ENCODE results near the gene ALDH3A1.

Gene ALDH3A1

DNA sequence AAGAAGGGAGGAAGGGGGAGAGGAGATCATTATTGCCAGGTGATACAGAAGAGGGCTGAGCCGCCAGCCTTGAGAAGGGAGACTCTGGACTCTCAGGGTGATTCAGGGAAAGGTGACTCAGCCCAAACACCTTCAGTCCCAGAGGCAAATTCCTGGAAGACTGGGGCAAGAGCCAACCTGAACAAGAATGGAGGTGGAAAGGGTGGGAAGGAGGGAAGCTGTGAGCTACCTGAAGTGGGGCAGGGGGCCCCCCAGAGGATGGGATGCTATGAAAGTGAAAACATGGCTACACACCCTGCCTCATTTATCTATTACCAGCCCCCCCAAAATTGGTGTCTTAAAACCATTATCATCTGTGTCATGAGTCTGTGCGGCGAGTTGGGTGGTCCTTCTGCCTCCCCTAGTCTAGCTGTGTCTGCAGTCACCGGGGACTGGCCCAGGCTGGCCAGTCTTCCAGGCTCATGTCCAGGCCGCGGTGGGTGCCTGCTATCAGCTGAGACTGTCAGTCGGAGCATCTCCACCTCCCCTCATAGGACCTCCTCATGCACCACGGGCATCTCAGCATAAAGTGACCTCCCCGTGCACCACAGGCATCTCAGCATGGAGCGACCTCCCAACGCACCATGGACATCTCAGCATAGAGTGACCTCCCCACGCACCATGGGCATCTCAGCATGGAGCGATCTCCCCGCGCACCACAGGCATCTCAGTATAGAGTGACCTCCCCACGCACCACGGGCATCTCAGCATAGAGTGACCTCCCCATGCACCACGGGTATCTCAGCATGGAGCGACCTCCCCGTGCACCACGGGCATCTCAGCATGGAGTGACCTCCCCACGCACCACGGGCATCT lies 28.5 kb downstream of the ALDH3A1 start:
- no peak for DNase-seq (ENCODE audit: low spot score)

- DNase-seq (ENCODE audit: low spot score), result no peak
These were observed 29.3 kb downstream of the ALDH3A1 start for GRCh38 chr17:19718613-19719354.

DNA sequence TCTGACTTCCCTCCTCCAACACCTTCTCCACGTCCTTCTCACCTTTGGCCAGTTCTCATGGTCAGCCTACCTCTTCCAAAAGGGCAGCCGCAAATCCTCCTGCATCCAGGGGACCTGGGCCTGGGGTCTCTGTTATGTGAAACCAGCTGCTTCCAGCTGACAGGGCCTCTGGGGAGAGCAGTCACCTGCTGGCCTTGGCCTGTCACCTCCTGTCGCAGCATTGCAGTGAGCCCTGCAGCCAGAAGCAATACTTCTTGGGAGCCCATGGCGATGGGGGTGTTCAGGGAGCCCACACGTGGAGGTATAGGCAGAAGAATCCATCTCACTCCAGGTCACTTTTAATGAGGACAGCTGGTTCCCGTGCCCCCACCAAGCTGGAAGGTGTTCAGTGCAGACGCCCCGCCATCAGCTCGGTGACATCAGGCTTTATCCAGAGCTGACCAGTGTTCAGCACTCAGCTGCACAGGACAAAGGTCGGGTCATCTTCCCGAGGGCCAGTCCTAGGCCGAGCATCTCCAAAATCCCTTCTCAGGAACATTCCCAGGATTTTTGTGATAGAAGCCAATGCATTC lies 30.0 kb downstream of the ALDH3A1 start:
- no peak for DNase-seq (ENCODE audit: low spot score)

- DNase-seq (ENCODE audit: low spot score), result no peak
These were observed 30.6 kb downstream of the ALDH3A1 start for GRCh38 chr17:19717411-19717908.

GRCh38 chr17:19717031-19717360 lies 31.1 kb downstream of the ALDH3A1 start:
- no peak for DNase-seq (ENCODE audit: low spot score)

GRCh38 chr17:19716108-19717030 lies 31.7 kb downstream of the ALDH3A1 start, which contains the start of gene SLC47A2:
SLC47A2 (minus strand) TSS chr17:19716584; CDS start chr17:19716555, 29 bp downstream.
- DNase-seq (ENCODE audit: low spot score), result no peak

GRCh38 chr17:19714542-19715411 lies 33.3 kb downstream of the ALDH3A1 start:
- no peak for DNase-seq (ENCODE audit: low spot score)

DNA sequence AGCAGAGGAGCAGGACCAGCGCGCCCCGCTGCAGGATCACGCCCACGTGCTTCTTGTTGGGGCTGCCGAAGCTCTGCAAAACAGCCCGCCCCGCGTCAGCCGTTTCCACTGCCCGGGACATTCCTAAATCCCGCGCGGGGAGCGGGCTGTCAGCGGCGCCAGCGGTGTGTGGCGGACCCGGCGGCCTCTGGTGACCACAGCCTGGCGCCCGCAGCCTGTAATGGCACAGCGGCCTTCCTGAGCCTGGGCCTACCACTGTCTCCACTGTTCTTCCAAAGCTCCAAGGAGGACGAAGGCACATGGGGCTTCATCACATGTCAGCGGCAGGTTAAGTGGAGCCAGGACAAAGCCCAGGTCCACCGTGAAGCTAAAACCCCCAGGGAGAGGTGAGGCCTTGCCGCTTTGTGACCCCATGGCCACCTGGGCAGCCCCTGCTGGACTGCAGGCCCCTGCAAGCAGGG lies 34.2 kb downstream of the ALDH3A1 start:
- DNase-seq (ENCODE audit: low spot score), result no peak

- DNase-seq (ENCODE audit: low spot score), result no peak
These were observed 34.6 kb downstream of the ALDH3A1 start for GRCh38 chr17:19713462-19713861.

- DNase-seq (ENCODE audit: low spot score), result no peak
These were observed 35.6 kb downstream of the ALDH3A1 start for GRCh38 chr17:19712436-19713004.

DNA sequence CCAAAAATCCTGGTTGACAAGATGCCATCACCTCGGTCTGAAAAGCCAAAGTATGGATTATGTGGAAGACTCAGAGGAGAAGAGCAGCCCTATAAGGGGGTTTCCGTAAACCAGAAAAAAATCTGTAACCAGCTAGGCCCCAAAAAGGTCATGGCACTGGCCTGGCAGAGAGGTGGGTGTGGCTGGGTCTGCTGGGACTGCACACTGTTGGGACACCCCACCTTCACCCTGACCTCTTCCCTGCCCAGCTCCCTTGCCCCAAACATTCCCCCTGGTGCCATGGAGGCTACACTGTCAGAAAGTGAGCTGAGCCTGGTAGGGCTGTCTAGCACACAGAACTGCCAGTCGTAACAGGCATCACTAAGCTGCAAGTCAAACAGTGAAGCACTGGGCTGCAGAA lies 38.3 kb downstream of the ALDH3A1 start:
- DNase-seq (ENCODE audit: low spot score), result no peak

GRCh38 chr17:19708431-19709175 lies 39.5 kb downstream of the ALDH3A1 start:
- DNase-seq (ENCODE audit: low spot score), result no peak

DNA sequence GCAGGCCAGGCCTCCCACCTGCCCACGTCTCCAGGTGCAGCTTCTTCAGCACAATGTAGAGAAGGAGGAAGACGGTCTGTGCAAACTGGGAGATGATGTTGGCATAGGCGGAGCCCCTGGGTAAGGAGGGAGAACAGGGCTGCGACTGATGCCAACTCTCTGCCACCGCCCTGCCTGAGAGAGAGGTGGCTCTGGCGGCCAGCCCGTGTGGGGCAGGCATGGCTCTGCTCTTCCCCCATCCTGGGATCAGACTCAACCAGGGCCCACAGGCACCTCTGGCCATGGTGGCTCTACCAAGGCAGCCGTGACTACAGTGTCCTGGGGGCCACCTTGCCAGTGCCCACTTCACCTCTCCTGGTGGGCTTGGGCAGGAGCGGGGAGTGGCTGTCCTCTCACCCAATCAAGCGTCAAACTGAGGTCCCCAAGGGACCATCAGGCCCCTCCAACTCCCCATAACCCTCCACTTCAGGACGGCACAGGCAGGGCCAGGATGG lies 40.3 kb downstream of the ALDH3A1 start:
- DNase-seq (ENCODE audit: low spot score), result no peak

GRCh38 chr17:19706791-19707727 lies 41.0 kb downstream of the ALDH3A1 start:
- DNase-seq (ENCODE audit: low spot score), result no peak

DNA sequence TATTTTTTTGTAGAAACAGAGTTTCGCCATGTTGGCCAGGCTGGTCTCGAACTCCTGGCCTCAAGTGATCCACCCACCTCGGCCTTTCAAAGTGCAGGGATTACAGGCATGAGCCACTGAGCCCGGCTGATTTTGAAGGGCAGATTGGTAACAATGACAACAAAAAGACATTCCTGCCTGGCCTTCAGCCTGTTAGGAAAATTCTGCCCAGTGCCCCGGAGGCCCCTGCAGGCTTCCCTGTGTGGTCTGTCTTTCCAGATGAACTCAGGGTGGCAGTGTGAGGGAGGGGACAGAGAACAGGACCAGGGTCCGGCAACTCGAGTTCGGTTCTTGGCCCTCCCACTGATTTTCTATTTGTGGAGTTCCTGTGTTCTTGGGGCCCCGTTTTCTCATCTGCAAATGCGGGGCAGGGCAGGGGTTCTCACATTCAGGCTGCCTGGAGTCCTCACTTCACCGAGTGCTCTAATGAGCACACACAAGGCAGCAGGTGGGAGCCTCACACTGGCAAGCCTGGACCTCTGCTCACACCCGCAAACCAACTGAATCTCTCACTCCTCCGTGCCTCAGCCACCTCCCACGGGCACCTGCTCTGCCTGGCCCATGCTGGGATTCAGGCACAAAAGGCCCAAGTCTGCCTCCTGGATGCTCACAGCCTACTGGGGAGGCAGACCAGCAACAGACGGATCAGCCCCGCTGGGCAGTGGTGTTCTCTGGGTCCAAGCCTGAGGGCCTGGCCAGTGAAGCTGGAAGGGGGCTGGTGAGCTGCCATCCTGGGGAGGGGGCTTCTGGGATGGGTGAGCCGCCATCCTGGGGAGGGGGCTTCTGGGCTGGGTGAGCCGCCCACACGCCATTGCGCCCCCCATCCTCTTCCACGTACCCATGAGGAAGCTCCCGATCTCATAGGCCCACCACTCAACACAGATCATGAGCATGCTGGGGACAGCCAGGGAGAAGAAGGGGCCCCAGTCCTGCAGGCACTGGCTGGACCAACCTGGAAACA lies 42.0 kb downstream of the ALDH3A1 start:
- DNase-seq (ENCODE audit: low spot score), result no peak

DNA sequence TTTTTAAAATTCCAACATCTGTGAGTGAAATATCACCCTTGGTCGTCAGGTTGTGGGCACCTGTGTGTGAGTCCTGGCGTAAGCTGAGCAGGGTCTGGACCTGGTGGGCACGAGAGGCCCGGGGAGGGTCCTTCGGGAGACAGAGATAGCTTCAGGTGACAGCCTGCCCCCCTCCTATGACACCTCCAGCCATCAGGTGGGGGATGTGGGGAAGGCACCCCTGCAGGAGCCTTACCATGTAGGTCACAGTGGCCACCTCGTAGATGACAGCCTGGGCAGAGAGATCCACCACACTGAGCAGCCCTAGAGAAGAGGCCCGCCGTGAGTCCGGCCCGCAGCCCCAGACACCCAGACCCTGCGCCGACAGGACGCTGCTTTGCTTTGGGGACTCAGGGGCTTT lies 42.9 kb downstream of the ALDH3A1 start:
- no peak for DNase-seq (ENCODE audit: low spot score)

Data from kidney capillary endothelial cell (primary cell).